Activated CD4-positive, alpha-beta T cell treated with anti-CD3 and anti-CD28 coated beads for 36 hours (primary cell): Measurements from ENCODE around the gene FOXO3B. TPM values are rescaled to one million over a fixed set of nuclear protein-coding genes. Genes with fewer than 3 reads are reported as not detected.
"Not testable (repeated sequence)": the region's sequence is repeated elsewhere in the genome, so short reads cannot be mapped to it uniquely, and the experiment has no call there.

Source experiments
- ATAC-seq: fragments of 200-7000 bp; cut with Tn5 transposase; one replicate; pipeline ENCODE4 v1.10.0; 2021; ENCODE audit warnings: mild to moderate bottlenecking, moderate library complexity
- CTCF ChIA-PET: fragments of 350-600 bp; sonication (Branson Sonifier 250); formaldehyde crosslinking; loops from one replicate; lab custom pipeline; 2021; ENCODE audit warnings: antibody characterized with exemption; lab: Charles Lee
- POLR2A ChIA-PET: fragments of 350-600 bp; sonication (Branson Sonifier 250); formaldehyde crosslinking; loops from one replicate; lab custom pipeline; 2021; ENCODE audit warnings: antibody characterized with exemption, inconsistent platforms; lab: Charles Lee
- DNase-seq: peaks from one replicate; pipeline ENCODE4 v3.0.0-alpha.2; 2020
- H3K27ac Mint-ChIP-seq: one replicate; pipeline ENCODE4 v1.8.0; 2021; ENCODE audit warnings: mixed read lengths
- H3K27me3 Mint-ChIP-seq: one replicate; pipeline ENCODE4 v1.8.0; 2021; ENCODE audit warnings: mixed read lengths
- H3K36me3 Mint-ChIP-seq: one replicate; pipeline ENCODE4 v1.8.0; 2021; ENCODE audit warnings: low read depth, mixed read lengths
- H3K4me1 Mint-ChIP-seq: one replicate; pipeline ENCODE4 v1.8.0; 2021; ENCODE audit warnings: mixed read lengths
- H3K4me3 Mint-ChIP-seq: one replicate; pipeline ENCODE4 v1.8.0; 2021; ENCODE audit warnings: mild to moderate bottlenecking, moderate library complexity, mixed read lengths
- H3K9me3 Mint-ChIP-seq: one replicate; pipeline ENCODE4 v1.8.0; 2021; ENCODE audit warnings: low read depth, mixed read lengths
- intact Hi-C, 2 experiments: fragments of 100-400 bp; cut with DNase I in 1 of 2; cut with micrococcal nuclease in 1 of 2; formaldehyde crosslinking; loops; one replicate each; pipeline versions ENCODE4 v1.14.2 to v1.15.1; 2022 to 2024; cut with DNase I, micrococcal nuclease
- total RNA-seq, 2 experiments: library from RNA; stranded (reverse); gene quantifications; one replicate each; pipeline ENCODE4 v1.2.3, GENCODE V29; 2021

The FOXO3B gene
- total RNA-seq, 2 experiments from 2014 or later: 4.4 to 4.6 TPM

- not testable (repeated sequence) for ATAC-seq, H3K27me3 Mint-ChIP-seq
These were observed 39.0 kb downstream of the FOXO3B start for GRCh38 chr17:18643124-18643523.

DNA sequence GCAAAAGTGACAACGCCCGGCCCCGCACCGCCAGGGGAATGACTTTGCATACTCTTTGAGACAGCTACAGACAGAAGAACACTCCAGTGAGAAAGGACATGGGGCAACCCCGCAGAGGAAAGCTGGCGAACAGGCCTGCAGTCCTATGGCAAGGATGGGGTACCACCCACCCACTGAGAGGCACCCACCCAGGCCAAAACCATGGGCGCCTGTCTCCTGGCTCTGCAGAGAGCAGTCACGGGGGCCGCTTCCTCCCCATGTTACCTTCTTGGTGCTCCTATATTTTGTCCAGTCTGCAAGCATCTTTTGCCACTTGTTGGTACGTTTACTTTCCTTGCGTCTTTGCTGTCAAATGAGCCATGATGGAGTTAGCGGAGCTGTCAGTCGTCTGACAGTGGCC is 43.8 kb downstream of the FOXO3B start:
- H3K36me3 Mint-ChIP-seq, H3K4me3 Mint-ChIP-seq, ATAC-seq, DNase-seq, H3K4me1 Mint-ChIP-seq, POLR2A ChIA-PET, intact Hi-C loops, H3K9me3 Mint-ChIP-seq, H3K27ac Mint-ChIP-seq: not testable (repeated sequence)
- H3K27me3 Mint-ChIP-seq: peaks cover 13% of the 10 kb centered on the region
- CTCF ChIA-PET: interaction anchor here (0.8 kb wide), 1 partner anchor 13 kb away, joined by 3 read pairs; no protein-coding TSS in a partner anchor

More at GRCh38 chr17:18643124-18643523, 39.0 kb downstream of the FOXO3B start:
- H3K27ac Mint-ChIP-seq, H3K4me1 Mint-ChIP-seq, H3K36me3 Mint-ChIP-seq, intact Hi-C loops, DNase-seq, H3K4me3 Mint-ChIP-seq, H3K9me3 Mint-ChIP-seq, POLR2A ChIA-PET, CTCF ChIA-PET: not testable (repeated sequence)

DNA sequence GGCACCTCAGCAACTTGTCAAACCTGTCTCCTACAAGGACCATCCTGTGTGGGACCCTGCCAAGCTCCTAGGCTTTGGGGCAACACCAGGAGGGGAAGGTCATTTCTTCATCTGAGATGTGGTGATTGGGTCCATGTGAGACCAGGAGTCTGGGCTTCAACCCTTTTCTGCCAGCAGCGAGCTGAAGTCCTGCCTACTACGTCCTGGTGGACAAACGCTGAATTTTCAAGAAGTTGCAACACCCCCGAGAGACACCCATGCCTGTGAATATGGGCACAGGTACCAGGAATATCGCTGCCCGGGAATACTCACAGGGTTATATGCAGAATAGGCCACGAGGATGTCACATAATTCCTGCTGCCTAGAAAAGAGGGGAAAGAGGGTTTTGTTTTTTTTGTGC is 45.9 kb downstream of the FOXO3B start:
- H3K4me3 Mint-ChIP-seq, H3K36me3 Mint-ChIP-seq, intact Hi-C loops, H3K4me1 Mint-ChIP-seq, H3K27ac Mint-ChIP-seq, CTCF ChIA-PET, H3K9me3 Mint-ChIP-seq, ATAC-seq, DNase-seq, POLR2A ChIA-PET: not testable (repeated sequence)
- H3K27me3 Mint-ChIP-seq: peaks cover 13% of the 10 kb centered on the region

- intact Hi-C loops, CTCF ChIA-PET, H3K27ac Mint-ChIP-seq, H3K4me1 Mint-ChIP-seq, H3K36me3 Mint-ChIP-seq, H3K9me3 Mint-ChIP-seq, POLR2A ChIA-PET, H3K4me3 Mint-ChIP-seq, ATAC-seq, DNase-seq: not testable (repeated sequence)
- H3K27me3 Mint-ChIP-seq: peaks cover 13% of the 10 kb centered on the region
These were observed 46.3 kb downstream of the FOXO3B start for GRCh38 chr17:18635773-18636172.

DNA sequence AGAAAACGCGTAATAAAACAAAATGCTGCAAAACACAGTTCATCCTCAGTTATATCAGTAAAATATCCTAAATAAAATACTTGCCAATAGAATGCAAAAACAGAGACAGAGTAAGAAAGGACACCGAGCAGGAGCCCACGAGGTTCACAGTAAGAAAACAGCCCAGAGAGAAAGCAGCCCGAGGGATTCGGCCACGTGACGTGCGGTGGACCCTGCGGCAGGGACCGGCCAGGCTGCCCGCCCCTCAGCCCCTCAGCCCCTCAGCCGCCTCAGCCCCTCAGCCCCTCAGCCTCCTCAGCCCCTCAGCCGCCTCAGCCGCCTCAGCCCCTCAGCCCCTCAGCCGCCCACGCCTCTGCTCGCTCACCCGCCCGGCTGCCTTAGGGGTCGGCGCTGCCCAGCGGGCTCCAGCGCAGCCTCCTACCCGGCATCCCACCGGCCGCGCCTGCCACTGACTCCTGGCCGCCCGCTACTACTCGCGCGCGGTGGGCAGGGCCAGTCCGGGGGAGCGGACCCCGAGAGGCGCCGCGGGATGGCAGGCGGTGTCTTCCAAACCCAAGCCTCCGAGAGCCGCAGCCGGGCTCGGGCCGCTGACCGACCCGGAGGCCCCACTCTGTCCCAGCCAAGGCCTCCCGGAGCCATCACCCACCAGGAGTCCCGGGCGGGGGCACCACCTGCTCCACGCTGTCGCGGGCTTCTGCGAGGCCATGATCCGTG is 47.4 kb downstream of the FOXO3B start:
- CTCF ChIA-PET, DNase-seq, ATAC-seq, POLR2A ChIA-PET, H3K4me1 Mint-ChIP-seq, H3K9me3 Mint-ChIP-seq, intact Hi-C loops, H3K36me3 Mint-ChIP-seq, H3K27ac Mint-ChIP-seq: not testable (repeated sequence)
- H3K4me3 Mint-ChIP-seq: peak overlapping the region; percentile 48
- peaks cover 13% of the 10 kb centered on the region for H3K27me3 Mint-ChIP-seq

Other genes with a start within 250 kb of the FOXO3B start
- gene LGALS9C, start 205.5 kb downstream of the FOXO3B start, total RNA-seq: not detected
- not detected for gene TBC1D28, start 37.9 kb downstream of the FOXO3B start, total RNA-seq
- under 1 TPM; 0.11 to 0.23 TPM for gene FBXW10, start 61.7 kb upstream of the FOXO3B start, total RNA-seq
- 10 to 100 TPM; 14.6 to 22.4 TPM for gene TVP23B, start 98.9 kb upstream of the FOXO3B start, total RNA-seq
- 10 to 100 TPM; 44.6 to 56.6 TPM for gene PRPSAP2, start 175.8 kb upstream of the FOXO3B start, total RNA-seq